Caco-2 (cell line): ENCODE results near the gene ABHD4. TPM values are rescaled to one million over a fixed set of nuclear protein-coding genes. Genes with fewer than 3 reads are reported as not detected.

Experiments
- BruUV-seq: library from RNA; stranded (reverse); fragments of 400-500 nt; replicated peaks from 2 replicates; lab custom pipeline; 2021; lab: Mats Ljungman, UMichigan
- CTCF ChIA-PET: fragments of 300-600 bp; sonication (Branson Sonifier 250); formaldehyde crosslinking; loops from one replicate; lab custom pipeline; 2022; ENCODE audit warnings: antibody characterized with exemption; lab: Charles Lee
- POLR2A ChIA-PET: fragments of 300-600 bp; sonication (Branson Sonifier 250); formaldehyde crosslinking; loops from one replicate; lab custom pipeline; 2022; ENCODE audit warnings: antibody characterized with exemption; lab: Charles Lee
- DNase-seq, 2 experiments: peaks; one replicate each; pipeline versions ENCODE4 v3.0.0 to v3.0.0-alpha.2; 2020 to 2022
- H3K27me3 ChIP-seq: replicated peaks from 2 replicates; pipeline ENCODE4 v1.6.0; 2011; ENCODE audit warnings: low read length; ENCODE audit not compliant: control insufficient read depth, insufficient read depth
- H3K36me3 ChIP-seq: 2 replicates; pipeline ENCODE4 v1.5.1; 2011; ENCODE audit warnings: low read length; ENCODE audit not compliant: control insufficient read depth, insufficient read depth
- H3K4me1 ChIP-seq: fragments of 250-450 bp; sonication (Bioruptor Pico); 2 replicates; pipeline ENCODE4 v1.5.1; 2020; ENCODE audit warnings: mild to moderate bottlenecking
- H3K4me3 ChIP-seq: 2 replicates; pipeline ENCODE4 v1.5.1; 2011; ENCODE audit warnings: low read depth, mild to moderate bottlenecking, control low read depth, low read length
- H3K9me3 ChIP-seq: fragments of 250-450 bp; sonication (Bioruptor Pico); 2 replicates; pipeline ENCODE4 v1.5.1; 2020; ENCODE audit warnings: mild to moderate bottlenecking, moderate library complexity
- H3K27ac Mint-ChIP-seq: one replicate; pipeline ENCODE4 v1.8.0; 2022; ENCODE audit warnings: mixed read lengths; ENCODE audit not compliant: unreplicated experiment
- H3K27me3 Mint-ChIP-seq: one replicate; pipeline ENCODE4 v1.8.0; 2022; ENCODE audit warnings: mixed read lengths; ENCODE audit not compliant: insufficient read depth, unreplicated experiment
- H3K36me3 Mint-ChIP-seq: one replicate; pipeline ENCODE4 v1.8.0; 2022; ENCODE audit warnings: mild to moderate bottlenecking, mixed read lengths; ENCODE audit not compliant: insufficient read depth, unreplicated experiment
- H3K4me1 Mint-ChIP-seq: one replicate; pipeline ENCODE4 v1.8.0; 2022; ENCODE audit warnings: low read depth, mixed read lengths; ENCODE audit not compliant: unreplicated experiment
- H3K4me3 Mint-ChIP-seq: one replicate; pipeline ENCODE4 v1.8.0; 2022; ENCODE audit warnings: mild to moderate bottlenecking, moderate library complexity, mixed read lengths; ENCODE audit not compliant: unreplicated experiment
- H3K9me3 Mint-ChIP-seq: one replicate; pipeline ENCODE4 v1.8.0; 2022; ENCODE audit warnings: mixed read lengths; ENCODE audit not compliant: unreplicated experiment
- CTCF ChIP-seq, 2 experiments: fragments of 200-600 bp in 1 of 2; IDR thresholded peaks; 1 replicate in 1 of 2; 2 replicates in 1 of 2; pipeline versions ENCODE4 v1.5.1 to v1.8.0; 2011 to 2022; ENCODE audit warnings: antibody characterized with exemption in 1 of 2, control low read depth in 1 of 2, inconsistent platforms in 1 of 2, low read depth in 1 of 2, low read length in 1 of 2, mild to moderate bottlenecking in 1 of 2, moderate library complexity in 1 of 2; ENCODE audit not compliant: insufficient read depth in 1 of 2, severe bottlenecking in 1 of 2, unreplicated experiment in 1 of 2
- intact Hi-C: fragments of 100-400 bp; cut with micrococcal nuclease; formaldehyde crosslinking; loops from one replicate; pipeline ENCODE4 v1.10.0; 2022; ENCODE audit not compliant: unreplicated experiment
- total RNA-seq: library from RNA; stranded (reverse); gene quantifications from 2 replicates; pipeline ENCODE4 v1.2.3, GENCODE V29; 2022

Gene ABHD4
- total RNA-seq, 1 experiment from 2014 or later: 73.5 TPM

GRCh38 chr14:22588526-22589095 lies 9.5 kb upstream of the ABHD4 start:
- Histone ChIP-seq H3K4me3 (peak overlapping the region; percentile 71), H3K9me3 (no peaks in the 10 kb centered on the region), H3K27me3 (no peaks in the 10 kb centered on the region), H3K4me1 (peaks cover 35% of the 10 kb centered on the region), H3K36me3 (no peaks in the 10 kb centered on the region)
- no peak for TF ChIP-seq CTCF (IDR thresholded peaks at IDR 0.05; ENCODE audit: insufficient read depth in 1 of 2, low read depth in 1 of 2, low read length in 1 of 2, severe bottlenecking in 1 of 2, unreplicated experiment in 1 of 2)
- Mint-ChIP-seq H3K27ac (peak overlapping the region; percentile 97), H3K4me1 (peaks cover 23% of the 10 kb centered on the region), H3K27me3 (no peaks in the 10 kb centered on the region), H3K4me3 (peak overlapping the region; percentile 93), H3K36me3 (peaks cover 36% of the 10 kb centered on the region), H3K9me3 (no peaks in the 10 kb centered on the region)
- CTCF ChIA-PET: interaction anchor here (0.8 to 2.5 kb wide), 9 partner anchors 10 to 271 kb away, joined by 3 to 44 read pairs (median 6); partner anchors contain the start of gene ABHD4
- DNase-seq: no peak
- intact Hi-C loops: loop anchor here (1.0 kb wide), 2 partner anchors 10 to 26 kb away; partner anchors contain the start of gene ABHD4
- BruUV-seq: TSS peak; percentile 75
- POLR2A ChIA-PET: interaction anchor here (0.6 to 2.5 kb wide), 13 partner anchors 10 to 330 kb away, joined by 3 to 46 read pairs (median 6); partner anchors contain the start of genes ABHD4, LRP10, OXA1L and RBM23

GRCh38 chr14:22589096-22589839 lies 8.8 kb upstream of the ABHD4 start, which contains the start of gene DAD1:
Gene DAD1, minus strand, starts transcription at chr14:22589224. Its CDS starts 67 bp downstream, at chr14:22589157.
- Histone ChIP-seq H3K36me3 (no peaks in the 10 kb centered on the region), H3K4me1 (peaks cover 35% of the 10 kb centered on the region), H3K9me3 (no peaks in the 10 kb centered on the region), H3K4me3 (peak within 1 kb of the TSS; percentile 71), H3K27me3 (no peaks in the 10 kb centered on the region)
- Mint-ChIP-seq H3K4me3 (peak within 1 kb of the TSS; percentile 93), H3K27me3 (no peaks in the 10 kb centered on the region), H3K9me3 (no peaks in the 10 kb centered on the region), H3K4me1 (peaks cover 21% of the 10 kb centered on the region), H3K36me3 (peaks cover 34% of the 10 kb centered on the region), H3K27ac (peak within 1 kb of the TSS; percentile 97)
- ChIA-PET CTCF (interaction anchor here (0.5 to 2.5 kb wide), 16 partner anchors 9 to 480 kb away, joined by 3 to 44 read pairs (median 6); partner anchors contain the start of genes ABHD4 and OR6J1), POLR2A (interaction anchor here (0.6 to 2.5 kb wide), 22 partner anchors 9 to 482 kb away, joined by 3 to 46 read pairs (median 6); partner anchors contain the start of genes ABHD4, LRP10, OXA1L and RBM23)
- BruUV-seq: no TSS peak
- intact Hi-C loops: loop anchor here (1.0 kb wide), 2 partner anchors 9 to 25 kb away; partner anchors contain the start of gene ABHD4
- no peak for TF ChIP-seq CTCF (IDR thresholded peaks at IDR 0.05; ENCODE audit: insufficient read depth in 1 of 2, low read depth in 1 of 2, low read length in 1 of 2, severe bottlenecking in 1 of 2, unreplicated experiment in 1 of 2)
- peak; percentile 98 for DNase-seq

- no peaks in the 10 kb centered on the region for H3K4me1 Mint-ChIP-seq
- no peak for DNase-seq
- H3K36me3 ChIP-seq: no peaks in the 10 kb centered on the region
- H3K27ac Mint-ChIP-seq: no peak overlapping the region
- ChIA-PET CTCF (no interaction called here), POLR2A (no interaction called here)
- H3K4me1 ChIP-seq: peaks cover 18% of the 10 kb centered on the region
- BruUV-seq: no TSS peak
- no peaks in the 10 kb centered on the region for H3K9me3 Mint-ChIP-seq
- intact Hi-C loops: no loop called here
- TF ChIP-seq CTCF (IDR thresholded peaks at IDR 0.05; ENCODE audit: insufficient read depth in 1 of 2, low read depth in 1 of 2, low read length in 1 of 2, severe bottlenecking in 1 of 2, unreplicated experiment in 1 of 2): no peak
- H3K36me3 Mint-ChIP-seq: peaks cover 11% of the 10 kb centered on the region
- no peak overlapping the region for H3K4me3 ChIP-seq
- H3K4me3 Mint-ChIP-seq: no peak overlapping the region
- H3K27me3 ChIP-seq: no peaks in the 10 kb centered on the region
- H3K27me3 Mint-ChIP-seq: no peaks in the 10 kb centered on the region
- H3K9me3 ChIP-seq: no peaks in the 10 kb centered on the region
These were observed 4.9 kb upstream of the ABHD4 start for GRCh38 chr14:22593189-22593588.
